ENCODE results near the gene ZNF394.

Gene ZNF394

DNA sequence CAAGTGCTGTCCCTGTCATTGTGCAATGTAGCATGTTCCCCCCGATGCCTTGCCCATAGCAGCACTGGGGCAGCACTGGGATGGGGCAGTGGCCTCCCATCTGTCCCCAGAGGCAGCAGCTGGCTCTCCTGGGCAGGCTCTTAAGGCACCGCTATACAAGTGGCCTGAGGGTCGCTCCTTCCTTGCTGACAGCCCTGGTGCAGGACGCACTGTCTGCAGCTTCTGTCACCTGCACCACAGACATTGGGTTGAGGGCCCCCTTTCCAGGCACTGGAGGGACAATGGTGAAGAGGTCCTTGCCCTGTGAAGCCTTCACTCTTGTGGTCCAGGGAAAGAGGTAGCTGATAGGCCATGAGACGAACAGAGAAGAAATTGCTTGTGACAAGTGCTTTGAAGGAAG is 50.8 kb downstream of the ZNF394 start:
- no peak for DNase-seq (ENCODE audit: low read depth)

GRCh38 chr7:99448855-99449254 is 51.2 kb downstream of the ZNF394 start:
- DNase-seq (ENCODE audit: low read depth) = no peak

GRCh38 chr7:99447943-99448342 is 52.1 kb downstream of the ZNF394 start:
- no peak for DNase-seq (ENCODE audit: low read depth)

DNA sequence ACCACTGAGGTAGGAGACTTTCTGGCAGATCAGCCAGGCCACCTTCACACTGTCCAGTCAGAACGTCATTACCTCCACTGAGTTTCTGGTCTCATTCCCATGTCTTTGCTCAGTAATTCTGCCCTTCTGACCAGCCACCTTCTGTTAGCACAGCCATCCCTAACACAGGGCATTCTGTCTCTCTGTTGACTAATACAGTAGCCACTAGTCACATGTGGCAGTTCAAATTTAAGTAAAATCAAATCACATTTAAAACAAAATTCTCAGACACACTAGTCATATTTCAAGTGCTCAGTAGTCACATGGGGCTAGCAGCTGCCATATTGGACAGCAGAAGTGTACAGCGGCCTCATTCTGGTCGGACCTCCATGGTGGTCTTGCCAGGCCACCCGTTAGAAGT is 54.0 kb downstream of the ZNF394 start:
- no peak for DNase-seq (ENCODE audit: low read depth)

Measured in stimulated activated CD8-positive, alpha-beta memory T cell treated with anti-CD3 and anti-CD28 coated beads, Interleukin-4, amount 100 ng/mL, for 24 hours (primary cell).